ENCODE measurements around the gene PDPN.

GRCh38 chr1:13584876-13585611 is 1.4 kb downstream of the PDPN start:
- TF ChIP-seq, protein P1, sequence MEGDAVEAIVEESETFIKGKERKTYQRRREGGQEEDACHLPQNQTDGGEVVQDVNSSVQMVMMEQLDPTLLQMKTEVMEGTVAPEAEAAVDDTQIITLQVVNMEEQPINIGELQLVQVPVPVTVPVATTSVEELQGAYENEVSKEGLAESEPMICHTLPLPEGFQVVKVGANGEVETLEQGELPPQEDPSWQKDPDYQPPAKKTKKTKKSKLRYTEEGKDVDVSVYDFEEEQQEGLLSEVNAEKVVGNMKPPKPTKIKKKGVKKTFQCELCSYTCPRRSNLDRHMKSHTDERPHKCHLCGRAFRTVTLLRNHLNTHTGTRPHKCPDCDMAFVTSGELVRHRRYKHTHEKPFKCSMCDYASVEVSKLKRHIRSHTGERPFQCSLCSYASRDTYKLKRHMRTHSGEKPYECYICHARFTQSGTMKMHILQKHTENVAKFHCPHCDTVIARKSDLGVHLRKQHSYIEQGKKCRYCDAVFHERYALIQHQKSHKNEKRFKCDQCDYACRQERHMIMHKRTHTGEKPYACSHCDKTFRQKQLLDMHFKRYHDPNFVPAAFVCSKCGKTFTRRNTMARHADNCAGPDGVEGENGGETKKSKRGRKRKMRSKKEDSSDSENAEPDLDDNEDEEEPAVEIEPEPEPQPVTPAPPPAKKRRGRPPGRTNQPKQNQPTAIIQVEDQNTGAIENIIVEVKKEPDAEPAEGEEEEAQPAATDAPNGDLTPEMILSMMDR (tag by site-specific recombination; IDR thresholded peaks at IDR 0.05): no peak
- no peak for TF ChIP-seq REST (tag by site-specific recombination; IDR thresholded peaks at IDR 0.05)

Data from HEK293 (cell line).